ENCODE measurements around the gene ARID1A.
A peak's percentile ranks its signal among the peaks of the same experiment; 100 is the strongest.

DNA sequence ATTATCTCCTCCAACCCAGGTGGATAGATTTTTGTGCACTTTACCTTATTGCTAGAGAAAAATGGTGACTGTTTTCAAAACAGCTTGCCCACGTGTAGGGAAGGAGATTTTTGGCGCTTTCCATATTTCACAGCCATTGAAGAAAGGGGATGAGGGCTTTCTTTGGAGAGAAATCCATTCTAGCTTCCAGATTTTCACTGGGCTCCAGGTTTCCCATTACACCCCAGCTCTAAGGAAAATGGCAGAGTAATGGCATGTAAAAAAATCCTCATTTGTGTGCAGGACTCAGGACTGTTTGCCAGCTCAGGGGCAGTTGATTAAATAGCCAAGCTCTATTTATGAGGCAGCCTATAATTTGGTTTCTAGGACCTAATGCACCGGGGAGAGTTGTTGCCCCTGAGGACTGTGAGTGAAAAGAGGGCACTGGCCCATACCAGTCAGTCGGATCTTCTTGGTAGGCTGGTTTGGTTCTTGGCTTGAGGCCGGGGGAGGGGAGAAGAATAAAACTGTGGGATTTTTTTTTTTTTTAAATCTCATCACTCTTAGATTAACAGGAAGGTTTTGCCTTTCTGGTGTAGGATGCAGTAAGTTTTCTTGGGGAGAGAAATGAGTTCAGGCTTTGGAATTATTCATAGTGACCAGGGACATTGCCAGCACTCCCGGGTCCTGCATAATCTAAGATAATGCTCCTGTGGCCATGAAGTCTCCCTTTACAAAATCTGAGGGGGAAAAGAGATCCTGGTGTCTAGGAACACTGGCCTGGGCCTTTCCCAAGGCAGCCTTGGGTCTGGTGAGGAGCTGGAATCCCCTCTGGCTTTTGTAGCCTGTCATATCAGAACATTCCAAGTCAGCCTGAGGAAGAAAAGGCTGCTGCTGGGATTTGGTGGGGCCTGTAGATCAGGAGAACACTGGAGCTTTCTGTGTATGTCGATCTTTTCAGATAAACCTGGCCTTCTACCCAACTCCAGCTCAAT lies 1.9 kb upstream of the ARID1A start:
- TF ChIP-seq, protein P1, sequence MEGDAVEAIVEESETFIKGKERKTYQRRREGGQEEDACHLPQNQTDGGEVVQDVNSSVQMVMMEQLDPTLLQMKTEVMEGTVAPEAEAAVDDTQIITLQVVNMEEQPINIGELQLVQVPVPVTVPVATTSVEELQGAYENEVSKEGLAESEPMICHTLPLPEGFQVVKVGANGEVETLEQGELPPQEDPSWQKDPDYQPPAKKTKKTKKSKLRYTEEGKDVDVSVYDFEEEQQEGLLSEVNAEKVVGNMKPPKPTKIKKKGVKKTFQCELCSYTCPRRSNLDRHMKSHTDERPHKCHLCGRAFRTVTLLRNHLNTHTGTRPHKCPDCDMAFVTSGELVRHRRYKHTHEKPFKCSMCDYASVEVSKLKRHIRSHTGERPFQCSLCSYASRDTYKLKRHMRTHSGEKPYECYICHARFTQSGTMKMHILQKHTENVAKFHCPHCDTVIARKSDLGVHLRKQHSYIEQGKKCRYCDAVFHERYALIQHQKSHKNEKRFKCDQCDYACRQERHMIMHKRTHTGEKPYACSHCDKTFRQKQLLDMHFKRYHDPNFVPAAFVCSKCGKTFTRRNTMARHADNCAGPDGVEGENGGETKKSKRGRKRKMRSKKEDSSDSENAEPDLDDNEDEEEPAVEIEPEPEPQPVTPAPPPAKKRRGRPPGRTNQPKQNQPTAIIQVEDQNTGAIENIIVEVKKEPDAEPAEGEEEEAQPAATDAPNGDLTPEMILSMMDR (IDR thresholded peaks at IDR 0.05 in 2 of 3, conservative IDR thresholded peaks at IDR 0.05 in 1 of 3; ENCODE audit: insufficient read depth in 2 of 3, low read depth in 1 of 3, low read length in 3 of 3): no peak
- TF ChIP-seq SAP30 (IDR thresholded peaks at IDR 0.05; ENCODE audit: borderline replicate concordance, insufficient read depth, low read depth, low read length, poor library complexity, severe bottlenecking) (peak; percentile 8), HMG20B (CRISPR knock-in tag; IDR thresholded peaks at IDR 0.05) (no peak), POLR2AphosphoS5 (IDR thresholded peaks at IDR 0.05; ENCODE audit: control insufficient read depth, insufficient read depth, low read depth, low read length) (0 out of 2 replicates have a peak, but pooled peaks have one; percentile 5), ESRRA (IDR thresholded peaks at IDR 0.05; ENCODE audit: borderline replicate concordance, low read depth) (no peak), ARID2 (IDR thresholded peaks at IDR 0.05) (no peak), ZFX (CRISPR knock-in tag; IDR thresholded peaks at IDR 0.05) (no peak), POLR2A (conservative IDR thresholded peaks at IDR 0.05) (no peak), CREM (IDR thresholded peaks at IDR 0.05; ENCODE audit: low read depth) (no peak)
- TF ChIP-seq, protein P2, sequence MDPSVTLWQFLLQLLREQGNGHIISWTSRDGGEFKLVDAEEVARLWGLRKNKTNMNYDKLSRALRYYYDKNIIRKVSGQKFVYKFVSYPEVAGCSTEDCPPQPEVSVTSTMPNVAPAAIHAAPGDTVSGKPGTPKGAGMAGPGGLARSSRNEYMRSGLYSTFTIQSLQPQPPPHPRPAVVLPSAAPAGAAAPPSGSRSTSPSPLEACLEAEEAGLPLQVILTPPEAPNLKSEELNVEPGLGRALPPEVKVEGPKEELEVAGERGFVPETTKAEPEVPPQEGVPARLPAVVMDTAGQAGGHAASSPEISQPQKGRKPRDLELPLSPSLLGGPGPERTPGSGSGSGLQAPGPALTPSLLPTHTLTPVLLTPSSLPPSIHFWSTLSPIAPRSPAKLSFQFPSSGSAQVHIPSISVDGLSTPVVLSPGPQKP (CRISPR knock-in tag; IDR thresholded peaks at IDR 0.05): no peak

Measured in K562 (cell line).